Peyer's patch (tissue), 4 donors: ENCODE results near the gene WDR87. TPM values are rescaled to one million over a fixed set of nuclear protein-coding genes. Genes with fewer than 3 reads are reported as not detected.
A peak's percentile ranks its signal among the peaks of the same experiment; 100 is the strongest.
"Not testable (repeated sequence)": the region's sequence is repeated elsewhere in the genome, so short reads cannot be mapped to it uniquely, and the experiment has no call there.

ENCODE experiments used
- DNase-seq, 3 donors: peaks; one replicate each; pipeline ENCODE4 v3.0.0-alpha.2; 2017 to 2019
- H3K27ac ChIP-seq, 4 donors: fragments of 200-600 bp; sonication (generic); one replicate each; pipeline ENCODE4 v1.5.1; 2016 to 2019
- H3K27me3 ChIP-seq, 2 donors: fragments of 200-600 bp; sonication (generic); one replicate each; pipeline ENCODE4 v1.5.1; 2019
- H3K36me3 ChIP-seq, 3 donors: fragments of 200-600 bp; sonication (generic); one replicate each; pipeline ENCODE4 v1.5.1; 2016 to 2019
- H3K4me1 ChIP-seq, 4 donors: fragments of 200-600 bp; sonication (generic); one replicate each; pipeline ENCODE4 v1.5.1; 2016 to 2019
- H3K4me3 ChIP-seq, 4 donors: fragments of 200-600 bp; sonication (generic); 1 replicate in 3 of 4; 2 replicates in 1 of 4; pipeline ENCODE4 v1.5.1; 2016 to 2019; ENCODE audit warnings: mild to moderate bottlenecking in 1 of 4
- H3K9me3 ChIP-seq, 4 donors: fragments of 200-600 bp; sonication (generic); one replicate each; pipeline ENCODE4 v1.5.1; 2016 to 2019; ENCODE audit warnings: mild to moderate bottlenecking in 1 of 4
- CTCF ChIP-seq, 6 experiments: fragments of 450-650 bp in 4 of 6; fragments of 200-600 bp in 2 of 6; sonication (generic) in 1 of 6; IDR thresholded peaks; one replicate each; pipeline ENCODE4 v1.5.1; 2017 to 2019; ENCODE audit warnings: antibody characterized with exemption in 6 of 6, mild to moderate bottlenecking in 3 of 6, moderate library complexity in 1 of 6
- POLR2A ChIP-seq, 2 donors: fragments of 450-650 bp; IDR thresholded peaks; one replicate each; pipeline ENCODE4 v1.5.1; 2017; ENCODE audit warnings: antibody characterized with exemption in 2 of 2, mild to moderate bottlenecking in 2 of 2, moderate library complexity in 2 of 2
- total RNA-seq, 4 donors: library from RNA; depleted of rRNA; stranded (reverse); fragments of >200 nt; gene quantifications; one replicate each; pipeline ENCODE4 v1.1.0, GENCODE V29; 2016

Gene WDR87
- total RNA-seq, 4 donors from 2014 or later = not detected

GRCh38 chr19:37929355-37929923 is 23.0 kb upstream of the WDR87 start:
- no peaks in the 10 kb centered on the region for H3K9me3 ChIP-seq
- H3K27me3 ChIP-seq = no peaks in the 10 kb centered on the region
- H3K4me1 ChIP-seq = peaks cover 0 to 56% (median 11%) of the 10 kb centered on the region in 4 donors

GRCh38 chr19:37928527-37929286 is 22.3 kb upstream of the WDR87 start:
- H3K4me3 ChIP-seq = peak overlapping the region in 1 of 4 donors; percentile 22
- H3K4me1 ChIP-seq = peaks cover 0 to 52% (median 11%) of the 10 kb centered on the region in 4 donors
- H3K27me3 ChIP-seq = no peaks in the 10 kb centered on the region
- TF ChIP-seq CTCF (IDR thresholded peaks at IDR 0.05) (no peak), POLR2A (IDR thresholded peaks at IDR 0.05) (no peak)
- no peaks in the 10 kb centered on the region for H3K36me3 ChIP-seq
- no peaks in the 10 kb centered on the region for H3K9me3 ChIP-seq
- H3K27ac ChIP-seq = peak overlapping the region; percentile 15 to 82 (median 39)
- DNase-seq = peak in 2 of 3 donors; percentile 73 to 77

More at GRCh38 chr19:37929355-37929923, 23.0 kb upstream of the WDR87 start:
- Histone ChIP-seq H3K27ac (peak overlapping the region; percentile 15 to 82 (median 39)), H3K36me3 (no peaks in the 10 kb centered on the region), H3K4me3 (peak overlapping the region in 1 of 4 donors; percentile 22)
- DNase-seq = no peak
- no peak for TF ChIP-seq CTCF (IDR thresholded peaks at IDR 0.05)
- TF ChIP-seq POLR2A (IDR thresholded peaks at IDR 0.05) = no peak

- TF ChIP-seq CTCF (IDR thresholded peaks at IDR 0.05) = no peak
- TF ChIP-seq POLR2A (IDR thresholded peaks at IDR 0.05) = no peak
- DNase-seq = no peak
- no peaks in the 10 kb centered on the region for H3K27me3 ChIP-seq
- H3K4me3 ChIP-seq = no peak overlapping the region
- H3K27ac ChIP-seq = peak overlapping the region in 1 of 4 donors; percentile 82
- H3K4me1 ChIP-seq = peaks cover 0 to 38% (median 14%) of the 10 kb centered on the region in 4 donors
- H3K36me3 ChIP-seq = no peaks in the 10 kb centered on the region
- no peaks in the 10 kb centered on the region for H3K9me3 ChIP-seq
Measured at GRCh38 chr19:37926711-37927110, 20.3 kb upstream of the WDR87 start.

DNA sequence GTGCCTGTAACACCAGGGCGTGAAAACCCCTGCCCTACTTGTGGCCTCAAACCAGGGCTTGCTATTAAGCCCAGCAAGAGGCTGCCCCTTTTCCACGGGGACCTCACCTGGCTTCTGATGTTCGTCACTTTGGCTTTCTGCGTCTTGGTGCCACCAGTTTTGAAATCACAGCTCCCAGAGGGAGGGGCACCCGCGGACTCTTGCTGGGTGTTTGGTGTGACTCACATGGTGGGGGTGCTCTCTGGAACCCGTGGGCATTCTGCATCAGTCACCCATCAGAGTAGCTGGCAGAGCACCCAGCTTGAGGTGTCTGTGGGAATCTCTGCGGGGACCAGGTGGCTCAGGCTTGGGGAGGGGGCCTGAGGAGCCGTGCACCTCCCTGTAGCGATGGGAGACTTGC is 19.9 kb upstream of the WDR87 start:
- peaks cover 0 to 34% (median 14%) of the 10 kb centered on the region in 4 donors for H3K4me1 ChIP-seq

DNA sequence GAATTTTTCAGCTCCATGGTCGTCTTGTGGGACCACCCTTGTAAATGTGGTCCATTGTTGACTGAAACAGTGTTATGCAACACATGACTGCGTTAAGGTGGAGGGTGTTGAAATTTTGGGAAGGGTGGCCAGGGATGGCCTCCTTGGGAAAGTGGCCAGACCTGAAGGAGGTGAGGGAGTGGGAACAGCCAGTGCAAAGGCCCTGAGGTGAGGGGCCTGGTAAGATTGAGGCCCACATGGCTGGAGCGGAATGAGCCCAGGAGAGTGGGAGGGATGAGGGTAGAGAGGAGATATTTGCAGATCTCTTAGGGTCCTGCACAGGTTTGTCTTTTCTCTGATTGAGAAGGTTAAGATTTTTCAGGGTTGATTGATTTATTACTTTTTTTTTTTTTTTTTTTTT is 18.8 kb upstream of the WDR87 start:
- peaks cover 0 to 28% (median 14%) of the 10 kb centered on the region in 4 donors for H3K4me1 ChIP-seq

More for the DNA sequence above, 19.9 kb upstream of the WDR87 start:
- DNase-seq = no peak
- H3K27me3 ChIP-seq = no peaks in the 10 kb centered on the region
- no peak for TF ChIP-seq POLR2A (IDR thresholded peaks at IDR 0.05)
- TF ChIP-seq CTCF (IDR thresholded peaks at IDR 0.05) = no peak
- H3K9me3 ChIP-seq = no peaks in the 10 kb centered on the region
- no peaks in the 10 kb centered on the region for H3K36me3 ChIP-seq
- H3K27ac ChIP-seq = peak overlapping the region in 1 of 4 donors; percentile 49
- H3K4me3 ChIP-seq = no peak overlapping the region

DNA sequence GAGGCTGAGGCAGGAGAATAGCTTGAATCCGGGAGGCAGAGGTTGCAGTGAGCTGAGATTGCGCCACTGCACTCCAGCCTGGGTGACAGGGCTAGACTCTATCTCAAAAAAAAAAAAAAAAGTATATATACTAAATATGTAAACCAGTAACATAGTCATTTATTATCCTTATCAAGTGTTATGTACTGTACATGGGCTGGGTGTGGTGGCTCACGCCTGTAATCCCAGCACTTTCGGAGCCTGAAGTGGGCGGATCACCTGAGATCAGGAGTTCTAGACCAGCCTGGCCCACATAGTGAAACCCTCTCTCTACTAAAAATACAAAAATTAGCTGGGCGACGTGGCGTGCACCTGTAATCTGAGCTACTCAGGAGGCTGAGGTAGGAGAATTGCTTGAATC is 18.2 kb upstream of the WDR87 start:
- H3K27ac ChIP-seq = peak overlapping the region in 2 of 4 donors; percentile 2 to 43
- H3K27me3 ChIP-seq, H3K9me3 ChIP-seq, H3K36me3 ChIP-seq, H3K4me3 ChIP-seq: not testable (repeated sequence)
- DNase-seq = peak in 2 of 3 donors; percentile 75 to 81
- H3K4me1 ChIP-seq = peaks cover 0 to 22% (median 14%) of the 10 kb centered on the region in 4 donors

More for the DNA sequence above, 18.8 kb upstream of the WDR87 start:
- Histone ChIP-seq H3K9me3 (no peaks in the 10 kb centered on the region), H3K36me3 (no peaks in the 10 kb centered on the region), H3K27me3 (no peaks in the 10 kb centered on the region), H3K27ac (no peak overlapping the region), H3K4me3 (no peak overlapping the region)
- no peak for TF ChIP-seq POLR2A (IDR thresholded peaks at IDR 0.05)
- DNase-seq = no peak
